ENCODE data around the gene PLB1. TPM values are rescaled to one million over a fixed set of nuclear protein-coding genes. Genes with fewer than 3 reads are reported as not detected.

PLB1 gene
- total and polyA plus RNA-seq, 2 experiments from 2014 or later: 0.06 to 0.21 TPM

DNA sequence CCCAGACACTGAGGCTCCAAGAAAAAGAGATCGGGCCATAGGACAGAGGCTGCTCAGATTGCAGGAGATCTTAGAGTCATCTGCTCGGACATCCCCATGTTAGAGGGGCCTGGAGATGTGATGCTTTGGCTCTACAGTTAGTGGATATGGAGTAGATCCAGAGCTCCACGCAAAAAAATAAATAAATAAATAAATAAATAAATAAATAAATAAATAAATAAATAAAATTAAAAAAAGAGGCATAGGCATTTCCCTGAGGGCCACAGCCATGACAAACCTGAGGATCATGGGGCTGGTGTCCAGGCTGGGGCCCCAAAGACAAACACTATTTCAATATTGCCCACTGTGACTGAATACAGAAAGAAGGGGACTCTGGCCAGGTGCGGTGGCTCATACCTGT is 85.5 kb downstream of the PLB1 start (continued):
- TF ChIP-seq, protein P1, sequence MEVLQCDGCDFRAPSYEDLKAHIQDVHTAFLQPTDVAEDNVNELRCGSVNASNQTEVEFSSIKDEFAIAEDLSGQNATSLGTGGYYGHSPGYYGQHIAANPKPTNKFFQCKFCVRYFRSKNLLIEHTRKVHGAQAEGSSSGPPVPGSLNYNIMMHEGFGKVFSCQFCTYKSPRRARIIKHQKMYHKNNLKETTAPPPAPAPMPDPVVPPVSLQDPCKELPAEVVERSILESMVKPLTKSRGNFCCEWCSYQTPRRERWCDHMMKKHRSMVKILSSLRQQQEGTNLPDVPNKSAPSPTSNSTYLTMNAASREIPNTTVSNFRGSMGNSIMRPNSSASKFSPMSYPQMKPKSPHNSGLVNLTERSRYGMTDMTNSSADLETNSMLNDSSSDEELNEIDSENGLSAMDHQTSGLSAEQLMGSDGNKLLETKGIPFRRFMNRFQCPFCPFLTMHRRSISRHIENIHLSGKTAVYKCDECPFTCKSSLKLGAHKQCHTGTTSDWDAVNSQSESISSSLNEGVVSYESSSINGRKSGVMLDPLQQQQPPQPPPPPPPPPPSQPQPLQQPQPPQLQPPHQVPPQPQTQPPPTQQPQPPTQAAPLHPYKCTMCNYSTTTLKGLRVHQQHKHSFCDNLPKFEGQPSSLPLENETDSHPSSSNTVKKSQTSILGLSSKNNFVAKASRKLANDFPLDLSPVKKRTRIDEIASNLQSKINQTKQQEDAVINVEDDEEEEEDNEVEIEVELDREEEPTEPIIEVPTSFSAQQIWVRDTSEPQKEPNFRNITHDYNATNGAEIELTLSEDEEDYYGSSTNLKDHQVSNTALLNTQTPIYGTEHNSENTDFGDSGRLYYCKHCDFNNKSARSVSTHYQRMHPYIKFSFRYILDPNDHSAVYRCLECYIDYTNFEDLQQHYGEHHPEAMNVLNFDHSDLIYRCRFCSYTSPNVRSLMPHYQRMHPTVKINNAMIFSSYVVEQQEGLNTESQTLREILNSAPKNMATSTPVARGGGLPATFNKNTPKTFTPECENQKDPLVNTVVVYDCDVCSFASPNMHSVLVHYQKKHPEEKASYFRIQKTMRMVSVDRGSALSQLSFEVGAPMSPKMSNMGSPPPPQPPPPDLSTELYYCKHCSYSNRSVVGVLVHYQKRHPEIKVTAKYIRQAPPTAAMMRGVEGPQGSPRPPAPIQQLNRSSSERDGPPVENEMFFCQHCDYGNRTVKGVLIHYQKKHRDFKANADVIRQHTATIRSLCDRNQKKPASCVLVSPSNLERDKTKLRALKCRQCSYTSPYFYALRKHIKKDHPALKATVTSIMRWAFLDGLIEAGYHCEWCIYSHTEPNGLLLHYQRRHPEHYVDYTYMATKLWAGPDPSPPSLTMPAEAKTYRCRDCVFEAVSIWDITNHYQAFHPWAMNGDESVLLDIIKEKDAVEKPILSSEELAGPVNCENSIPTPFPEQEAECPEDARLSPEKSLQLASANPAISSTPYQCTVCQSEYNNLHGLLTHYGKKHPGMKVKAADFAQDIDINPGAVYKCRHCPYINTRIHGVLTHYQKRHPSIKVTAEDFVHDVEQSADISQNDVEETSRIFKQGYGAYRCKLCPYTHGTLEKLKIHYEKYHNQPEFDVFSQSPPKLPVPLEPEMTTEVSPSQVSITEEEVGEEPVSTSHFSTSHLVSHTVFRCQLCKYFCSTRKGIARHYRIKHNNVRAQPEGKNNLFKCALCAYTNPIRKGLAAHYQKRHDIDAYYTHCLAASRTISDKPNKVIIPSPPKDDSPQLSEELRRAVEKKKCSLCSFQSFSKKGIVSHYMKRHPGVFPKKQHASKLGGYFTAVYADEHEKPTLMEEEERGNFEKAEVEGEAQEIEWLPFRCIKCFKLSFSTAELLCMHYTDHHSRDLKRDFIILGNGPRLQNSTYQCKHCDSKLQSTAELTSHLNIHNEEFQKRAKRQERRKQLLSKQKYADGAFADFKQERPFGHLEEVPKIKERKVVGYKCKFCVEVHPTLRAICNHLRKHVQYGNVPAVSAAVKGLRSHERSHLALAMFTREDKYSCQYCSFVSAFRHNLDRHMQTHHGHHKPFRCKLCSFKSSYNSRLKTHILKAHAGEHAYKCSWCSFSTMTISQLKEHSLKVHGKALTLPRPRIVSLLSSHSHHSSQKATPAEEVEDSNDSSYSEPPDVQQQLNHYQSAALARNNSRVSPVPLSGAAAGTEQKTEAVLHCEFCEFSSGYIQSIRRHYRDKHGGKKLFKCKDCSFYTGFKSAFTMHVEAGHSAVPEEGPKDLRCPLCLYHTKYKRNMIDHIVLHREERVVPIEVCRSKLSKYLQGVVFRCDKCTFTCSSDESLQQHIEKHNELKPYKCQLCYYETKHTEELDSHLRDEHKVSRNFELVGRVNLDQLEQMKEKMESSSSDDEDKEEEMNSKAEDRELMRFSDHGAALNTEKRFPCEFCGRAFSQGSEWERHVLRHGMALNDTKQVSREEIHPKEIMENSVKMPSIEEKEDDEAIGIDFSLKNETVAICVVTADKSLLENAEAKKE (CRISPR knock-in tag; IDR thresholded peaks at IDR 0.05): no peak

DNA sequence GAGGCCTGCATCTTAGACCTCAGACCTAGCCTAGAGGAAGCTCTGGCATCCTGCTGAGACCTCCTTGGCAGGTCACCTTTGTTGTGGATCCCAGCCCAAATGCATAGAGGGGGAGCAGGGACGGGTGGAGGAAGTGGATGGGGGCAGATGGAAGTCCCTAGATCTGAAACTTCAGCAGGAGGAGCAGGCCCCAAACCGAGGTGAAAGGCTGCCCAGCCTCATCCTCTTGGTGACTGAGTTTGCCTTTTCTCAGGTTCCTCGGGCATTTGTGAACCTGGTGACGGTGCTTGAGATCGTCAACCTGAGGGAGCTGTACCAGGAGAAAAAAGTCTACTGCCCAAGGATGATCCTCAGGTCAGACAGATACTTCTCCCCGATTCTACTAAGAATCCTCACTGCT is 86.3 kb downstream of the PLB1 start:
- no peak overlapping the region for H2AFZ ChIP-seq
- no peaks in the 10 kb centered on the region; the same call in 1 of the 2 replicates for H4K20me1 ChIP-seq (replicated peaks; ENCODE audit: insufficient read depth)
- no peaks in the 10 kb centered on the region for H3K79me2 ChIP-seq (replicated peaks; ENCODE audit: insufficient read depth)
- Mint-ChIP-seq H3K4me3 (no peak overlapping the region), H3K4me1 (peaks cover 11% of the 10 kb centered on the region), H3K27ac (no peak overlapping the region), H3K36me3 (ENCODE audit: low read depth) (no peaks in the 10 kb centered on the region), H3K9me3 (no peaks in the 10 kb centered on the region), H3K27me3 (ENCODE audit: insufficient read depth, low read depth, poor library complexity) (peaks cover under 1% of the 10 kb centered on the region)
- H3F3A ChIP-seq (replicated peaks; ENCODE audit: low read depth): no peaks in the 10 kb centered on the region
- no peaks in the 10 kb centered on the region for H3K27me3 ChIP-seq (ENCODE audit: insufficient read depth)
- H3K4me2 ChIP-seq: no peak overlapping the region
- no peaks in the 10 kb centered on the region for H3K36me3 ChIP-seq (ENCODE audit: insufficient read depth)
- H3K27ac ChIP-seq (ENCODE audit: low read depth): no peak overlapping the region
- no peaks in the 10 kb centered on the region for H3K4me1 ChIP-seq (ENCODE audit: insufficient read depth)
- TF ChIP-seq POLR2AphosphoS5 (IDR thresholded peaks at IDR 0.05; ENCODE audit: low read depth): no peak
- no peak for TF ChIP-seq ZNF114 (CRISPR knock-in tag; IDR thresholded peaks at IDR 0.05)
- TF ChIP-seq ZNF331 (CRISPR knock-in tag; IDR thresholded peaks at IDR 0.05; ENCODE audit: low read depth): no peak
- no peak for TF ChIP-seq CREB1 (CRISPR knock-in tag; IDR thresholded peaks at IDR 0.05; ENCODE audit: low read depth)
- TF ChIP-seq STAT1 (IDR thresholded peaks at IDR 0.05; ENCODE audit: unreplicated experiment): no peak
- no peak for TF ChIP-seq NANOG (IDR thresholded peaks at IDR 0.05; ENCODE audit: borderline replicate concordance)
- TF ChIP-seq JUNB (IDR thresholded peaks at IDR 0.05; ENCODE audit: unreplicated experiment): no peak
- no peak for TF ChIP-seq EZH2phosphoT487 (IDR thresholded peaks at IDR 0.05; ENCODE audit: unreplicated experiment)
- TF ChIP-seq EZH2 (IDR thresholded peaks at IDR 0.05; ENCODE audit: low read depth, unreplicated experiment): no peak
- TF ChIP-seq, protein P2, sequence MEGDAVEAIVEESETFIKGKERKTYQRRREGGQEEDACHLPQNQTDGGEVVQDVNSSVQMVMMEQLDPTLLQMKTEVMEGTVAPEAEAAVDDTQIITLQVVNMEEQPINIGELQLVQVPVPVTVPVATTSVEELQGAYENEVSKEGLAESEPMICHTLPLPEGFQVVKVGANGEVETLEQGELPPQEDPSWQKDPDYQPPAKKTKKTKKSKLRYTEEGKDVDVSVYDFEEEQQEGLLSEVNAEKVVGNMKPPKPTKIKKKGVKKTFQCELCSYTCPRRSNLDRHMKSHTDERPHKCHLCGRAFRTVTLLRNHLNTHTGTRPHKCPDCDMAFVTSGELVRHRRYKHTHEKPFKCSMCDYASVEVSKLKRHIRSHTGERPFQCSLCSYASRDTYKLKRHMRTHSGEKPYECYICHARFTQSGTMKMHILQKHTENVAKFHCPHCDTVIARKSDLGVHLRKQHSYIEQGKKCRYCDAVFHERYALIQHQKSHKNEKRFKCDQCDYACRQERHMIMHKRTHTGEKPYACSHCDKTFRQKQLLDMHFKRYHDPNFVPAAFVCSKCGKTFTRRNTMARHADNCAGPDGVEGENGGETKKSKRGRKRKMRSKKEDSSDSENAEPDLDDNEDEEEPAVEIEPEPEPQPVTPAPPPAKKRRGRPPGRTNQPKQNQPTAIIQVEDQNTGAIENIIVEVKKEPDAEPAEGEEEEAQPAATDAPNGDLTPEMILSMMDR (conservative IDR thresholded peaks at IDR 0.05; ENCODE audit: low read depth in 2 of 2): no peak
- H3K9me2 ChIP-seq (ENCODE audit: insufficient read depth): no peaks in the 10 kb centered on the region
- H3K4me3 ChIP-seq: no peak overlapping the region
- no peak for DNase-seq (ENCODE audit: low spot score)
- ATAC-seq: no peak
